ENCODE results near the gene INPP5D.

DNA sequence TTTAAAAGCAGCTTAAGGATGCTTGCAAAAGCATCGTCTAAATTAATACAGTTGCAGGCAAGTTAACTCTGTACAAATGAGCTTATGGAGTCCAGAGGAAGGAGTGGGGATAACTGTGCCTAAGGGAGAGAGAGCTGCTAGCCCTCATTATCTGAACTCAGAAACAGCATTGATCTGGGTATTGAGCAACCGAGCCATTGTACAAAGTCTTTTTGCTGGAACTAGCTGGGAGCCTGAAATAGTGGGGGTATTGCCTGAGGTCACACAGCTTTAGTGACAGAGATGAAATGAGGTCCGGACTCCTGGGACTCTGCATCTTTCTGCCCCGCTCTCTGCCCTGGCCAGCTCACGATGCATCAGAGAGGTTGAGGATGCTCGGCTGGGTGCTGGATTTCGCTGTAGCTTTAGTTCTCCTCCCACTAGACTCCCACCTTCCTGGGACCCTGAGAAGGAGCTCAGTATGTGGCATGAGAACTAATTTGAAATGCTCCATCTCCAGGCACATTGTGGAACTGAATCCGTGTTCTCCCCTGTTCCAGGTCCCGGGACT, 123.8 kb downstream of the INPP5D start:
- no peak for TF ChIP-seq EZH2phosphoT487 (IDR thresholded peaks at IDR 0.05; ENCODE audit: borderline replicate concordance, low read depth, low read length)
- TF ChIP-seq, protein P1, sequence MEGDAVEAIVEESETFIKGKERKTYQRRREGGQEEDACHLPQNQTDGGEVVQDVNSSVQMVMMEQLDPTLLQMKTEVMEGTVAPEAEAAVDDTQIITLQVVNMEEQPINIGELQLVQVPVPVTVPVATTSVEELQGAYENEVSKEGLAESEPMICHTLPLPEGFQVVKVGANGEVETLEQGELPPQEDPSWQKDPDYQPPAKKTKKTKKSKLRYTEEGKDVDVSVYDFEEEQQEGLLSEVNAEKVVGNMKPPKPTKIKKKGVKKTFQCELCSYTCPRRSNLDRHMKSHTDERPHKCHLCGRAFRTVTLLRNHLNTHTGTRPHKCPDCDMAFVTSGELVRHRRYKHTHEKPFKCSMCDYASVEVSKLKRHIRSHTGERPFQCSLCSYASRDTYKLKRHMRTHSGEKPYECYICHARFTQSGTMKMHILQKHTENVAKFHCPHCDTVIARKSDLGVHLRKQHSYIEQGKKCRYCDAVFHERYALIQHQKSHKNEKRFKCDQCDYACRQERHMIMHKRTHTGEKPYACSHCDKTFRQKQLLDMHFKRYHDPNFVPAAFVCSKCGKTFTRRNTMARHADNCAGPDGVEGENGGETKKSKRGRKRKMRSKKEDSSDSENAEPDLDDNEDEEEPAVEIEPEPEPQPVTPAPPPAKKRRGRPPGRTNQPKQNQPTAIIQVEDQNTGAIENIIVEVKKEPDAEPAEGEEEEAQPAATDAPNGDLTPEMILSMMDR (conservative IDR thresholded peaks at IDR 0.05; ENCODE audit: low read length): no peak

Data from OCI-LY7 (cell line).